ENCODE measurements around the gene ICE2.

The ICE2 gene, protein sequence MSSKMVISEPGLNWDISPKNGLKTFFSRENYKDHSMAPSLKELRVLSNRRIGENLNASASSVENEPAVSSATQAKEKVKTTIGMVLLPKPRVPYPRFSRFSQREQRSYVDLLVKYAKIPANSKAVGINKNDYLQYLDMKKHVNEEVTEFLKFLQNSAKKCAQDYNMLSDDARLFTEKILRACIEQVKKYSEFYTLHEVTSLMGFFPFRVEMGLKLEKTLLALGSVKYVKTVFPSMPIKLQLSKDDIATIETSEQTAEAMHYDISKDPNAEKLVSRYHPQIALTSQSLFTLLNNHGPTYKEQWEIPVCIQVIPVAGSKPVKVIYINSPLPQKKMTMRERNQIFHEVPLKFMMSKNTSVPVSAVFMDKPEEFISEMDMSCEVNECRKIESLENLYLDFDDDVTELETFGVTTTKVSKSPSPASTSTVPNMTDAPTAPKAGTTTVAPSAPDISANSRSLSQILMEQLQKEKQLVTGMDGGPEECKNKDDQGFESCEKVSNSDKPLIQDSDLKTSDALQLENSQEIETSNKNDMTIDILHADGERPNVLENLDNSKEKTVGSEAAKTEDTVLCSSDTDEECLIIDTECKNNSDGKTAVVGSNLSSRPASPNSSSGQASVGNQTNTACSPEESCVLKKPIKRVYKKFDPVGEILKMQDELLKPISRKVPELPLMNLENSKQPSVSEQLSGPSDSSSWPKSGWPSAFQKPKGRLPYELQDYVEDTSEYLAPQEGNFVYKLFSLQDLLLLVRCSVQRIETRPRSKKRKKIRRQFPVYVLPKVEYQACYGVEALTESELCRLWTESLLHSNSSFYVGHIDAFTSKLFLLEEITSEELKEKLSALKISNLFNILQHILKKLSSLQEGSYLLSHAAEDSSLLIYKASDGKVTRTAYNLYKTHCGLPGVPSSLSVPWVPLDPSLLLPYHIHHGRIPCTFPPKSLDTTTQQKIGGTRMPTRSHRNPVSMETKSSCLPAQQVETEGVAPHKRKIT

DNA sequence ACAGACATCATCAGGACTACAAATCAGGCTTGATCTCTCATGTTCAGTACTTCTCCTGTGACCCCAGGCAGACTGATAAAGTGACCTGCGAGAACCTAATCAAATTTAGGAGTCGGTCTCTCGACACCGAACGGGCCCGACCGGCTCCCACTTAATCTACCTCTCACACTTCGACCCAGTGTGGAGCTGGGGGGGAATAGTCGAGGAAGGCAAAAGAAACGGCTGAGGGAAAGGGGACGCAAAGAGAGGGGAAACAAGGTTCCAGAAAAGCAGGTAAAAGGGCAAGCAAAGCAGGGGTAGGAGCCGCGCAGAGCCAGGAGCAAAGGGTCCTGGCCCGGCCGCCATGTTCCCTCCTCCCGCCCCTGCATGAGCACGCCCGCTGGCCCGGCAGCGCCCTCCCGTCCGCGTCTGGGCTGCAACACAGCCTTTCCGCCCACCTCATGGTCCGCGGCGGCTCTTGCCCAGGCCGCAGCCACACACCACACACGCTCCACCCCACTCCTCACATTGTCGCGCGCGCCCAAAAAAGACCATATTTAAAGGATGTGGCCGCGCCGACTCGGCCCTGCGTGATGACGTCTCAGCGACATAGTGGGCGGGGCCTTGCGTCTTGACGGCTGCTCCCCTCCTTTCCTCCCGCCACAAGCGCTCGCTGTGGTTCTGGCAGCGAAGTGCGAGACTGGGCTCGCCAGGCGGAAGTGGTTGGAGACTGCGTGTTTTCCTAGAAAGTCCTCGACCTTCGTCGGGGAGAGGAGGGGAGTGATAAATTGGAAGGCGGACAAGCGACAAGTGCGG is at the start of gene ICE2:
TSS of gene ICE2 (minus strand) at position 577 of the 795 bp plus-strand sequence. CDS start 1,165 bp downstream, outside the sequence.
- DNase-seq: peak; percentile 98

DNA sequence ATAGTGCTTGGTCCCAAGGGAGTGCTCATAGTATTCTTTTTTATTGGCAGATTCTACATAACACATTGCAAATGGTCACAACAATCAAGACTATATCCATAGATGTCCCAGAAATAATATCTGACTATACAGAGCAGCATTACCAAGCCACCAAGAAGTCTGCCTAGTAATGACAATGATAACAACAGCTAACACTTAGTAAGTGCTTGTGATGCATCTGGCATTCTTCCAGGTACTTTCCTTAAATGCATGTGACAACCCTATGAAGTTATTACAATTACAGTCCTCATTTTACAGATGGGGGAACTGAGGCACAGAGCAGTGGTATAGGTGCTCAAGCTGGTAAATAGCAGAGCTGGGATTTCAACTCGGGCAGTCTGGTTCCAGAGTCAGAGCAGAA is 49.6 kb upstream of the ICE2 start:
- DNase-seq: no peak

DNA sequence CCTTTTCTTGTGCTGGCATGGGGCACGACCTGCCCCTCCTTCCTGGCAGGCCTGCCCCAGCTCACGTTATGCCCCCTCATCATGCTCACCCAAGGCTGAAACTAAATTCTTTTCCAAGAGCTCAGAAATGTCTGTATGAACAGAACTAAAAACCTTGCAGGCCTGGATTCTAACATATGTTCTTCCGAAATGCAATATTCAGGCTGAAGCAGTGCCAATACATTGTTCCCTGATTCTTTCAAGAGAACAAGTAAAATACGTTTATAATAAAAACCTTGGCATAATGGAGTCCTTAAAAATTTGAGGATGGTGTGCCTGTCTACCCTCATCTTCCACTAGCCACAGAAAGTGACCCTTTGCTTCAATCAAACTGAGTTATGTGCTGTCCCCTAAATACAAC is 48.5 kb upstream of the ICE2 start:
- no peak for DNase-seq

DNA sequence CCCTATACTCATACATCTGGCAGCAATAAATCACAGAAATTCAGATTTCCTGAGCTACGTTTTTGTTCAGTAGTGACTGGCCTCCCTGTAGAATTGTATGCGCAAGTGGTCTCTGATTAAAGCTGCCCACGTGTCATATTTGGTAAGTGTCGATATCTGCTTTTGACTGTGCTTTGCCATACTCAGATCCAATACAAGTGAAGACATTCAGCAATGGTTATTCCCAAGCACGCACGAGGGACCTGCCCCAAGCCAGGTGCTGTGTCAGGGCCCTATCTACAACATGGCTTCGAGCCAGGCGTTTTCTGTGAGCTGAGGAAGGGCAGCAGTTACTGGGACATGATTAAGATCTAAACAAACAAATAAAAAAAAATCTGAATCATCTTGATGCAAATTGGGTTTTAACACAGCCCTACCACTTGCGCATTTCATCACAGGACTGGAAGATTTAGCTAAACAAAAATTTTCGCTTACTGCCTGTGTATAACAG is 47.2 kb upstream of the ICE2 start:
- no peak for DNase-seq

DNA sequence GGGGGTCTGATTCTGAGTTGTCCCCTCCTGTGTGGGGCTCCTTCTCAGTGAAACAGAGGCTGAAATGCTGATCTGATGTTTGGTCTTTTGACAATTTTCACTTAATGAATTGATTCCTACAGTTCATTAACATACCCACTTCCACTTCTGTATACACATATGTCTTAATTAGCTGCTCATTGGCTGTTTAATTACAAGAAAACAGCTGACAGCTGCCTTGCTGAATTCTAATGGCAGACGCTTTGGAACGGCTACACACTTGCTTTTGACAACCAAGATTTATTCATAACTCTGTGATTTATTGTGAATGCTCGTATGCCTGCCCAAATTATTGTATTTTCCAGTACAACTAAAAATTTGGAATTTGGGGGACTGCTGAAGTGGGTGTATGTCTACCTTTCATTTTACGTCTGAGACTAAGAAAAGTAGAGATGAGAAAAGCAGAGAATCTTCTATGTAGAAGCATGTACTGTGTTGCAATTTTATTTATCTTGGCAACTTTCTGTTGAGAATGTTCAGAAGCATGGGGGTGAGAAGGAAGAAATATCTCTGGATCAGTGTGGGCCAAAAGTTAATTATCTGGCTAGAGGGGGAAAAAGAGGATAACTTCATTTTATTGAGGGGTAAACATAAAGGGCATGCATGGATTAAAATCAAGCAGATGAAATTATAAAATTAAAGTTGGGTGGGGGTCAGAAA is 46.5 kb upstream of the ICE2 start:
- DNase-seq: no peak

DNA sequence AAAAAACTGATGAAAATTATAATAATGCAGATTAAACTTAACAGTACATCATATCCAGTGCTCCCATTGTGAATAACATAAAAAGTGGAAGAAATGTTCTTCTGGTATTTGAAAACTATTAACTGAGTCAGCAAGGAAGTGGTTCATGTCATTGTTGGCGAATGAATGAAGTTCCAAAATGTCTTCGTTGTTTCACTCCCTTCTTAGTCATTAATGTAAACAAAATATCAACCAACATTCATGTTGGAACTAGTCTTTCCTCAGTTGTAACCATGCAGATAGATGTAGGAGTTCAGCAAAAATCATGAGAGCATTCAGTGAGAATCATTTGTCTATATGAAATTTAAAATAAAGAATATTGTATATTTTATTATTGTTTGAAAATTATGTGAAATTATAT is 44.1 kb upstream of the ICE2 start:
- no peak for DNase-seq

DNA sequence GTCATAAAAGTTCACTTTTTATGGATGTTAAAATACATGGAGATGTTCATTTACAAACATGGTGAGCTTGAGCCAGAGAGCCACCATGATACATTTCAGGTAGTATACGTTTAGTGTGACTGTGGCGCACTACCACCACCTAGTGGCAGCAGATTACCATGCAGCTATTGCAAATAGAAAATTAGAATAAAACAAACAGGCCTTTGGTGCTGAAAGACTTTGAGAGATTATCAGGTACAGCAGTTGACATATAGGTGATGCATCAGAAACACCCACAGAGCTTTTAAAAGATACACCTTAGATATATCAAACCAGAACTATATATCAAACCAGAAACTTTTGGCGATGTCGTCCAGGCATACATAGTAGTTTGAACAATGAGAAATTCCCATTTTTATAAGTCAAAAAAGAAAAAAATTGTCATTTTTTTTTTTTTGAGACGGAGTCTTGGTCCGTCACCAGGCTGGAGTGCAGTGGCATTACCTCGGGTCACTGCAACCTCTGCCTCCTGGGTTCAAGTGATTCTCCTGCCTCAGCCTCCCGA is 42.0 kb upstream of the ICE2 start:
- peak; percentile 65 for DNase-seq

DNA sequence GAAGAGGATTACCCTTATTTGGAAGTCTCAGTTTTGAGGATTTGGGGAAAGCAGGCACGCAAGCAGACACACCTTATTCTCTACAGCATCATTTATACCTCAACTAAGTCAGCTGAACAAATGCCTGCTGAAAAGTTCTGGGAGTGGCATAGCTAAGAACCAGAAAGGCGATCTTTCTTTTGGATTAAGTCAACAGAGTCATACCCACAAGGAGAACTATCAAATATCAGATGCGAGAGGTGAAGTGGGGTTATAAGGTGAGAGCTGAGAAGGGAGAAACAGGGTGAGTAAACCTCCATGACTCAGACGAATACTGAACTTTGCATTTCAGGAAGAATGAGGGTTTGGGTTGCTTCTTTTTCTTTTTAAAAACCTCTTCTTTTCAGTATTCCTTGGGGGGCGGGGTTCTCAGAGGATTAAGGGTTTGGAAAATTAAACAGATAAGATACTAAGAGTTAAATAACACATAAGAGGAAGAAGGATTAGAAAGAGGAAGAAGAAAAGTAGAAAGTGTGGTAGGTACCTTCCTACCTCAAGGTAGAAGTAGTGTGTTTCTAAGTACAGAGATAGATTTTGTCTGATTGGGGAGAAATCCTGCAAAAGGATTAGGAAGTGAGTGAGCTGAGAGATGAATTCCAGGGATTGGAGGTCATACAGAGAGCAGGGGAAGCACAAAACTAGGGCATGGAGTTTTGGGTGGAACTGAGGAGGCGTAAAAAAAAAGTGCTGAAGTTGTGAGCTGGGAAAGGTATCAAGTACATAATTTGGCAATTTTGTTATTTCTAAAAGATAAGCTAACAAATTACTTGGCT is 41.3 kb upstream of the ICE2 start:
- DNase-seq: no peak

DNA sequence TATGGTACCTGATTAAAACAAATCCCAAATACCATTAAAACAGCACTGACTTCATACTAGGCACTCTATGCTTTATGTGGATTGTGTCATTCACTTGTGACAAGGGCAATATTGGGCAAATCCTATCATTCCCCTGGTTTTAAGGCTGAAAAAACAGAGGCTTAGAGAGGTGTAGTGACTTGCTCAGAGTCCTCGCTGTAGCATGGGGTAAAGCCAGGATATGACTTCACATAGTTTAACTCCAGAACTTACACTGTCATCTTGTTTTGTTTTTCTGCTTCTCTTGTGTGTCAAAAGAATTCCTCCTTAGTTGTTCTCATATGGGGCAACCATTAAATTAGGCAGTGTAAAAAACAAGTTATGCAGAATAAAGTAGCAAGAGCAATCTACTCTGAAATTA is 40.3 kb upstream of the ICE2 start:
- no peak for DNase-seq

DNA sequence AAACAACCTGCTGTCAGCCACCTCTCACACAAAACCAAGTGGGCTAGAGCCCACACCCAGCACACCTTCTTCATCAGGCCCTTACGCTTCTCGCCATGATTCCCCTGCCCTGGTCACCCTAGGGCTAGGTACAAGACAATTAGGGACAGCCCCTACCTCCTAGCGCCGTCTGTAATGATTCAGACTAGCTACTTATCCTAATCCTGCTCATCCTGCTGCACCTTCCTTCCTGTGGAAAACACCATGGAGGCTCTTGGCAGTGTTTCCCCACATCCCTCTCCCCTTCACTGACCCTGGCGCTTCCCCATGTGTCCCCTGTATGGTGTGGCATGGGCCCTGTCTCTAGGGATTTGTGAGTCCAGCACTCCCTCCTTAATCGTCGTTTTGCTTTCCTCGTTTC is 39.6 kb upstream of the ICE2 start:
- no peak for DNase-seq

DNA sequence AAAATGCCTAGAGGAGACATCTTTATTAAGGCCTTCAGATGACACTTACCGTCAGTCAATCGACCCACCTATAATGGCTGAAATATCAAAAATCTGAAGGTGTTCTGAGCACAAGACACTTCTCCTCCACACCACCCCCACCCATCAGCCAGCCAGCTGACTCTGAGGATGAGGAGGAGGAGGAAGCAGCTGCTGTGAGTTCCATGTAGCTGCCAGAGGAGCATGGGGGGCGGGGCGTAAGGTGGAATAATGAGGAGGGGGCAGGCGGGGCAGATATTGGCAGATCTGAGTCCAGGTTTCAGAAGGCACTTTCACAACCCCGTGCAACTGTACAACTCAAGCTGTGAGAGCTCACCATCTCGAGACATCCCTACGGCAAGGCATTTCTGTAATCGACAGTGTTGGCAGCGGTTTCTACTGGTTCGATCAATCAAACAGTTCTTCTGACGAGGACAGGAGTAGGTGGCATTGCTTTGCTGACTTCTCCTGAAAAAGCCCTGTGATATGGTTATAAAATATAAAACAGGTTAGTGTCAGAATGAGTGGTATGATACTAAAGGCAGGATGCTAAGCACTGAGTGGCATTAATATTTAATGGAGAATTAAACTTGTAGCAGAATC is 35.4 kb upstream of the ICE2 start:
- no peak for DNase-seq

DNA sequence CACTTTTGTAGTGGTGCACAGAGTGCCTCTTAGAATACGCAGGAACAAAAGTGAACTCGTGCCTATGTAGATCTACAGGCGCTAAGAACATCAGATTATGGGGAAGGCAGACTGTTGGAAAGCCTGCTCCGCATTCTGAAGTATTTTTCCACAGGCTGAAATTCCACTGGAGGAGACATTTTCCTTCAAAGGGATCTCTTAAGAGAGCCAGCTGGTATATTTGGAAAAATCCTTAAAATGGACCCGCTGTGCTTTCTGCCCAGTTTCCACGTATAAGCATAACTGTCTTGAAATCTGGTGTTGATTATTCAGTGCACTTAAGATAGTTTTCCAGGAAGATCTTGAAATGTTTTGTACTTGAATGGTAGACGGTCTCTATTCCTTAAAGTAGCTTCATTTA is 34.7 kb upstream of the ICE2 start:
- DNase-seq: no peak

DNA sequence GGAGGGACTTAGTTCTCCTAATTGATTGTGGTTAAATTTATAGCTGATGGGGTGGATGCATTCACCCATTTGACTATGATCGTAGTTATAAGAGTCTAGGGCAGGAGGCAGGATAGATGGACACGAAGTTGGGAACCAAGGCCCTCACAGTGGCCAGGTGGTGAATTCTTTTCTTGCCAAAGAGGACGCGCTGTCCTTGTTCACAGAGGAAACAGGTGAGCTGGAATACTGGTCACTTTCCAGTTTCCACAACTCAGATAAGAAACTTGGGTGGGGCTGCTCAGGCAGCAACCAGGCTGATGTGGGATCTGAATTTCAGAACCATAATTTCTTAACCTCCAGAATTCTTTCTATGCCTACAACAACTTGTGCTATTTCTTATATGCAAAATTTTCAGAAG is 34.0 kb upstream of the ICE2 start:
- DNase-seq: no peak

DNA sequence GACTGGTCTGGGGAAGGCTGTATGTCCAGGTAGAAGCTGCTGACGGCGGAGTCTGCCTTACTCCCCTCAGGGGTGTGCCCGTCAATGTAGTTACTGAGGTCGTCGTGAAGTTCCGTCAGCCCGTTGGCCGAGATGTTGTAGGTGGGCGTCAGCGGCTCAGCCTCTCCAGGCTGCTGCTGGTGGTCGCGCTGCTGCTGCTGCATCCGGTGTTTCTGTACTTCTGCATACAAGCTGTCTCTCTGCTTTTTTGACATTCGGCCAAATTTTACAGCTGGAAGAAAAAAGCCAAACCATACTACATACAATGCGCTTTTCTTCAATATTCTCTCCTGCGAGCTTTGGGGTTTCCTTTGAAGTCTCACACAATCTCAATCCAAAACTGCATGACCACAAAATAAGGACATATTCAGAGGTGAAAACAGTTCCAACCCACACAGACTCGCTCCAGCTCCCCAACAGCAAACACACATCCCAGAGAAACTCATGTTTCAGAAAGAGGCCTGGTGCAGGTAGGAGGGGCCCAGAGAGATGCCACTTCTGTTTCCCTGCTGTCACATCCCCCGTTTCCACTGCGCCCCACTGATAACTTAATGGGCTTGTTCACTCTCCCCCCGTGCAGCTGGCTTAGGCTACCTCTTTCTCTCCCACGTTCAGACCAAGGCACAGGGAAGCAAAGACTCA is 32.5 kb upstream of the ICE2 start:
- peak; percentile 39 for DNase-seq

DNA sequence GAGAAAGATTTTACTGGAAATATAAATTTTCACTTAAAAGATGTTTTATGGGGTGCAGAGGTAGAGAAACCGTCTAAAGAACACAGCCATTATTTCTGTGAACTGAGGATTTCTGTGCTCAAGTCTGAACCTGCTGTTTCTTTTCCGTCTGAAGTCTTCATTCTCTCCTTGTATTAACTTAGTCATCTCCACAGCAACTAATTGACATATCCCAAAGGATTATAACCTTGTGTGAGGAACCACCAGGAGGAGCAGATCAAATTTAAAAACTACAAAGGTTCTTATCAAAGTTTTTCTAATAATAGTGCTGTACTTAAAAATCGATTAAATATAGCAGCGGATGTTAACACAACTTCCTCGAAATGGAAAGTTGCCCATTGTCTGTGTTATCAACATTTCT is 31.1 kb upstream of the ICE2 start:
- no peak for DNase-seq

DNA sequence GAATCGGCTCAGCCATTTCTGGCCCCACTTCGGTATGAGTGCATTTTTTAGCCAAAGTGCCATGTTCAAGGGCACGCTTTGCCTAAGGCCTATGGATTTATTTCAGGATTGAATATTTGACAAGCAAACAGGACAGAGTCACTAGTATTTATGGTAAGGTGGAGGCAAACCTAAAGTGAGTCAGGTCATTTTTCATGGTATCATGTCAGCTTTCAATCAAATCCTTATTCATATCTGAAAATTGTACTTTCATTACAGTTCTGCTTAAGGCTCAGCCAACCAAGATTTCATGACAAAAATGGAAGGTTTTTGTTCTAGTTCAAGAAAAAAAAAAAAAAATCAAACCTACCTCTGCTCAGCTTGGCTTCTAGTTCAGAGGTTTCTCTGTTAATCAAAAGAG is 30.5 kb upstream of the ICE2 start:
- DNase-seq: no peak

DNA sequence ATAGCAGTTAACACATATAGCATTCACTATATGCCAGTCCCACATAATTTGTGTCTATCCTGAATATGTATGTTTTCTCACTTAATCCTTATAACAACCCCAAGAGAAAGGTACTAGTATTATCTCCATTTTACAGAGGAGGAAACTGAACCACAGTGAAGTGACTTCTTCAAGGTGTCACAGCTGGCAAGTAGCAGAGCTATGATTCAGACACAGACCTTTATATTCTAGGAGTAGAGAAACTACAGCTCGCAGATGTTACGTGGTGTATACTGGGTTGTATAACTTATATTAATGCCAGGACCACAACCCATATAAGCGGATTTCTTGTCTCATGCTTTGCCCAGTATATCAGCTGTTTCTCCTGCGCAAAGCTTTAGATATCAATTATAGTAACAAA is 29.5 kb upstream of the ICE2 start:
- DNase-seq: no peak

DNA sequence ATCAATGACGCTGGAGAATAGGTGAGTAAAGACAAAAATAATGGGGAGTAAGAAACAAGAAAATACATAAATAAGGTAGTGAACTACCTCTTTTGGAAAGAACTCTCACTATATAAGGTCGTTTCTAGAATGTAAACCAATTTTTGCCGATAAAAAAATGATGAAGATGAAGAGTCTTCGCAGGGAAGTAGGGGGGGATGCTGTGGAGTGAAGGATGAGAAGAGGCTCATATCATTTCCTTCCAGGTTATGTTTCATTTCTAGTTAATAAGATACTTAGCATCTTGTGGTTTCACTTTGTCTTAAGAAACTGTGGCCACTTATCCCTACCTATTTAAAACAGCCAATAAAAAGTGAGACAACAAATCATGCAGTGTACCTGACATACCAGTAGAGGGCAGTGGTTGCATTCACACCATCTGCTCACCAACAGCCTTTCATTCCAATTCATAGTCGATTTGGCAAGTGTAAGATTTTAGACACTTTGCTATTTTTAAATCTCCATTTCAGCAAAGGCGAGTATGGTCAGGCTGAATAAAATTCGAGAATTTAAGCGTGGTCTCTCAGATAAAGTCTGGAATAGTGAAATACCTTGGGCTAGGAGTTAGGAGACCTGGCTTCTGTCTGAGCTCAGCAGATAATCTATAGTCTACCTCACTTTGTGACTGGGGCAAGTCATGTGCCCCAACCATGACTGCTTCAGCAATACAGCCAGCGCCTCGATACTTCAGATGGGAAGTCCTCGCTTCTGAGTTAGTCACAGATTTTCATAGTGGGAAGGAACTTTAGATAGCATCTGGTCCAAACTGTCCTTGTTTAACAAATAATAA is 28.9 kb upstream of the ICE2 start:
- DNase-seq: peak; percentile 45

DNA sequence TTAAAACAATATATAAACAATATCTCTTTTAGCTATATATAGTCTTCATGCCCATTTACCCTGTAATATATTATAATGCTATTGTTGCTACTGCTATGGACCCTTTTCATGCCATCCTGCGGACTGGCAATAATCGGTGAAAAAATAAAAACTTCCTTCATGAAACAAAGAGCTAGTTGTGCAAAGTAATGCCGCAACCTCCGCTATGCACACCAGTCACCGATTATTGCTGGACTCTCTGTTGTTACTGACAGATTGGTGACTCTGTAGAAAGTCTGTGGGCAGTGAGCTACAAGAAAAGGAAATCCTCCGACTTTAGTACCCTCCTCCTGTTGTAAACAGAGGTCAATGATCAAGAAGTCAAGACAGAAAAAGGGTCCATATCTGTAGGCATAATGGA is 17.9 kb upstream of the ICE2 start:
- no peak for DNase-seq

Data from left hindlimb (tissue), 1 donor.